SKM-1 treated with dmso at 0.1 percent for 144 hours (cell line): Measurements from ENCODE around the gene PTAR1.
"Not testable (repeated sequence)": the region's sequence is repeated elsewhere in the genome, so short reads cannot be mapped to it uniquely, and the experiment has no call there.

Experiments used
- DNase-seq: peaks from one replicate; lab custom pipeline; 2025; ENCODE audit not compliant: unreplicated experiment; lab: John Stamatoyannopoulos, UW

The PTAR1 gene, protein sequence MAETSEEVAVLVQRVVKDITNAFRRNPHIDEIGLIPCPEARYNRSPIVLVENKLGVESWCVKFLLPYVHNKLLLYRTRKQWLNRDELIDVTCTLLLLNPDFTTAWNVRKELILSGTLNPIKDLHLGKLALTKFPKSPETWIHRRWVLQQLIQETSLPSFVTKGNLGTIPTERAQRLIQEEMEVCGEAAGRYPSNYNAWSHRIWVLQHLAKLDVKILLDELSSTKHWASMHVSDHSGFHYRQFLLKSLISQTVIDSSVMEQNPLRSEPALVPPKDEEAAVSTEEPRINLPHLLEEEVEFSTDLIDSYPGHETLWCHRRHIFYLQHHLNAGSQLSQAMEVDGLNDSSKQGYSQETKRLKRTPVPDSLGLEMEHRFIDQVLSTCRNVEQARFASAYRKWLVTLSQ

DNA sequence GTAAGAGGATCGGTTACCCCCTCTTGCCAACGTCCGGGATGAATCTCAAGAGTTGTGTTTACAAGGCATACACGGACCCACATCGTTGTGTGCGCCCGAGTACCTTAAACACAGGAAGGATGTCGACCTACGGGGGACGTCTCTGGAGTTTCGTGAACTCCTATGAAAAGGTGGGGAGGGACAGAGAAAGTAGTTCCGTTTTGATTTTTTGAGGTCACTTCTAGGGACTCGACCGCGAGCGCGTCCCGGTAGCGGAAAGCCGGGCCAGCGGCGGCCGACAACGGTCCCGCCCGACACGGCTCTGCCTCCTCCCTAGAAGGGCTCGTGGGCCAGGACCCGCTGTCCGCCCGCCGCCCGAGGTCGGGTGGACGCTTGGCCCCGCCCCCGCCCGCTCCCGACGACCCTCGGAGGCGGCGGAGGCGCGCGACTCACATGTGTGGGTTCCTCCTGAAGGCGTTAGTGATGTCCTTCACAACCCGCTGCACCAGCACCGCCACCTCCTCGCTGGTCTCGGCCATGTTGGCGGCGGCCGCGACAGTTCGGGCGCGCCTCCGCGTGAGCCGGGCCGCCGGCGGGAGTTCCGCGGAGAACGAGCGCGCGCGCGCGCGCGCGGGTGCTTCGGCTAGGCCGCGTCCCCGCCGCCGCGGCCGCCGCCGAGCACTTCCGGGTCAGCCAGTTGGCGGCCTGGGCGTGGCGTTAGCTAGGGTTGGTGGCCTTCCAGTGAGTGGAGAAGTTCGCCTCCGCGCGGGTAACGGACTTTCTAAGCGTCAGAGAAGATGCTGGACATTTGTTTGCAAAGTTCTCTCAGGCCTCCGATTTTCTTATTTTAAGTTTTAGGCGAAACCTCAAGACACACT lies at the start of gene PTAR1:
PTAR1 (minus strand) TSS at position 591 of the 857 bp plus-strand sequence; CDS start at position 518, 73 bp downstream.
- DNase-seq = peak; percentile 52

DNA sequence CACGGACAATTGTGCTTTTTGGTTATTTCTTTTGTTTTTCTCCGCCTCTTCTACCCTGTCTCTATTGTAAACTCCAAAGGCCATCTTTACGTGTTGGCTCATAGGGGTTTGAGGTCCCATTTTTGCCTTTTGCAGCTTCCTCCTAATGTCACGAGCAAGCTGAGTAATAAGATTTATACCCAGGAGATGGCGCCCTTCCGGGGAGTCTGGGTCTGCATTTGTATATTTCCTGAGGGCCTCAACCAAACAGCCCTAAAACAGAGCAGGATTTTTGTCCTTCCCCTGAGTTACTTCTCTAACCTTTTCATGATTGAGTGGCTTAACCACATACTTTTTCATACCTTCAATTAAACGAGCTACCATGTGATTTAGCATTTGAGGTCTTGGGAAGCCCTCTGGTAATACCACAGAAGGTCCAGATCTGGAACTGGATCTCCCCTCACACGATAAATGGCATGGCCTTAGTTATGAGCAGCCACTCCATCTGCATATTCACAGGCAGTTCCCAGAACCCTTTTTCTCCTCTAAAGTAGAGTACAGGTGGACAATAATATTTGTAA lies 49.6 kb upstream of the PTAR1 start:
- no peak for DNase-seq

DNA sequence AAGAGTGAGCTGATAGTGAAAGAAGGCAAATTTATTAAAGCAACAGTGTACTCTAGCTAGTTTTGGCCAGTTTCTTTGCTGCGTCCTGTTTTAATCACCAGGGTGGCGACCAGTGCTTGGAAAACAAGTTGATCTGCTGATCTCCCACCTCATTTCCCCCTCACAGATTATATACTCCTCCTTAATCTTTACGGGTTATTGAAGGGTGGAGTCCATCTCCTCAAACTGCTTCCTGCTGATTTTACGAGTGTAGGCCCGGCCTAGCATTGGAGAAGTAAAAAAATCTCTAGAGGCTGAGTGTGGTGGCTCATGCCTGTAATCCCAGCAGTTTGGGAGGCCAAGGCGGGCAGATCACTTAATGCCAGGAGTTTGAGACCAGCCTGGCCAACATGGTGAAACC lies 46.8 kb upstream of the PTAR1 start:
- no peak for DNase-seq

DNA sequence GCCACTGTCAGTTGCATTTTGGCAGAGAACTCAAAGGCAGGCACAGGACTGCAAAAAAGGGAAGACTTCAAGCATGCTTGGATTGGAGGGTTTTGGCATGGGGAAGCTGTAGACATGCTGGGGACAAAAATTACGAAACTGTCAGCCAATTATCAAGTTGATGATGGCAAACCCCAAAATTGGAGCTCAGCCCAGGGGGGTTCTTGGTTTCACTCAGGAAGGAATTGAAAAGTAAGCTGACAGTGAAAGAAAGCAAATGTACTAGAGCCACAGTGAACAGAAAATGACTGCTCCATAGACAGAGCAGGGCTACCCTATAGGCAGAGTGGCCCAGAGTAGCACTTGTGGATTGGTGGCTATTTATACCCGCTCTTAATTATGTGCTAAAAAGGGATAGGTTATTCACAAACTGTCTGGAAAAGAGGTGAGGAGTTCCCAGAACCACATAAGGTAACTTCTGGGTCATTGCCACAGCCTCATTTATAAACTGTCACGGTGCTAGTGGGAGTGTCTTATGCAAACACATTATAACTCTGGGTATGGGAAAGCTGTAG lies 46.2 kb upstream of the PTAR1 start:
- peak; percentile 16 for DNase-seq

DNA sequence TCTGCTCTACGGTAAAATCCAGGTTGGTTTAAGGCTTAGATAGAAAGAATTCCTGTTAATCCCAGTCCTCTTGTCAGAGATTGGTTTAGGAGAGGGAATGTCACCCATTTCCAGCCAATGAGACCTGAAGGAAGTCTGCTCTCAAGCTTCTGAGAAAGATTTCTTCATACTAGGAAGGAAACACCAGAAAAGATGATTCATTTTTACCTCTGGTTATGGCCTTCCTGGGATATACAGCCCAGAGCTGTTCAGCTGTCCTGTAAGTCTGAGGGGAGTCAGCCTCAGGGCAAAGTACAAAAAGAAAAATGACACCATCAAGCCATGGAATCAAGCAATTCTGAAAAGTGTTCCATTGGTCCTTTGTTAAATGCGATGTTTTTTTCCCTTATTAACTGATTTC lies 42.2 kb upstream of the PTAR1 start:
- DNase-seq = no peak

DNA sequence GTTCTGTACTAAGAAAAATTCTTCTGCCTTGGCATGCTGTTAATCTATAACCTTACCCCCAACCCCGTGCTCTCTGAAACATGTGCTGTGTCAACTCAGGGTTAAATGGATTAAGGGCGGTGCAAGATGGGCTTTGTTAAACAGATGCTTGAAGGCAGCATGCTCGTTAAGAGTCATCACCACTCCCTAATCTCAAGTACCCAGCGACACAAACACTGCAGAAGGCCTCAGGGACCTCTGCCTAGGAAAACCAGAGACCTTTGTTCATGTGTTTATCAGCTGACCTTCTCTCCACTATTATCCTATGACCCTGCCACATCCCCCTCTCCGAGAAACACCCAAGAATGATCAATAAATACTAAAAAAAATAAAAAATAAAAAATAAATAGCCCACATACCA lies 40.2 kb upstream of the PTAR1 start:
- DNase-seq = not testable (repeated sequence)

DNA sequence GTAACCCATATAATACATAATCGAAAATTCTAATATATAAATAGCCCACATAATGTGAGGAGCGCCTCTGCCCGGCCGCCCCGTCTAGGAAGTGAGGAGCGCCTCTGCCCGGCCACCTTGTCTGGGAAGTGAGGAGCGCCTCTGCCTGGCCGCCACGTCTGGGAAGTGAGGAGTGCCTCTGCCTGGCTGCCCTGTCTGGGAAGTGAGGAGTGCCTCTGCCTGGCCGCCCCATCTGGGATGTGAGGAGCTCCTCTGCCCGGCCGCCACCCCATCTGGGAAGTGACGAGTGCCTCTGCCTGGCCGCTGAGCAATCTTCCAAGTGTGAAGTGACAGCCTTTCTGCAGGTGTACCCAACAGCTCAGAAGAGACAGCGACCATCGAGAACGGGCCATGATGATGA lies 39.7 kb upstream of the PTAR1 start:
- DNase-seq = not testable (repeated sequence)

DNA sequence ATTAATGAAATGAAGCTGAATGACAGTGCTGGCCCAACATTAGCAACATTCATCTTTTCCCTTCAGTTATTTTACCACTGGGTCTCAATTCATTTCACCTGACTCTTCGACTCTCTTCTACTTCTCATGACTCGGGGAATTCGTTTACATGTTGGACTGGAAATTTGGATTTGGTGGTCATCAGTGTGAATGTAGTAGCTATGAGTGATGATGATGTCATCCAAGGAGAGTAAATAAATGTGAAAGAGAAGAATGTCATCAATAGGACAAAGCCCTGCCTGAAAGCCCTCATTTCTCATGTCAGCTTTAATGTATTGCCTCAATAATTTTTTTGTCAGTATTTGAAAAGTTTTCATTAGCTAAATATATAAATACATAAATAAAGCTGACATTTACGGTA lies 38.9 kb upstream of the PTAR1 start:
- DNase-seq = no peak

DNA sequence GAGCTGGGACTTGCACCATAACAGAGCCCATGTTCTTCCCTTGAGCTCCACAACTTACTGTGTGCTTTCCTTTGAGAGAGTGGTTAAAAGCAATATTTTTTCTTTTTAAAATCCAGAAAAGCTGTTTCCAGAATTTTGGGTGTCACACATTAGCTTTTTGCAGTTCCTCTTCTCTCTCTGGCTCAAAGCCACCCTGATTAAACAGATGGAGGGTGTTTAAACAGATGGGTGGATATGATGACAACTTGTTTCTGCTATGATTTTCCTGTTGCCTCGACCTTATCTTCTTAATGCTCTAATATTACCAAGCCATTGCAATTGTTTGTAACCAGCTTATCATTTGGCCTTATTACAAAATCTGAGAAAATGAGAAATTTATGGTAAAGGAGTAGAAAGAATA lies 37.9 kb upstream of the PTAR1 start:
- no peak for DNase-seq

DNA sequence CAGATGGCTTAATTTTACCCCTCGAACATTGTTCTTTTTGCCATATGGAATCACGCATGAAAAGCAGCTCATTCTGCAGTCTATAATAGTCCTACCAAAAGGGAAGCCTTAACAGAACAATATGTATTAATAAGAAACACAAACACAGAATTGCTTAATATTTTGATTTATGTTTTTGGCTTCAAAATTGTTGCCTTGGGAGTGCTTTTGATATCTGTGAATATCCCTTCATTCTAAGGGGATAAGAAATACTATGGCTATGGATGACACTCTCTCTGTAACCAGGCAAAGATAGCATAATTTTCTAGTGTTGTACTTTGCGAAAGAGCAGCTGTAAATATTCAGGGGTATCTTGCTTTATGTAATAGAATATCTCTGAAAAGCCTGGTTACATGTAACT lies 34.5 kb upstream of the PTAR1 start:
- no peak for DNase-seq

DNA sequence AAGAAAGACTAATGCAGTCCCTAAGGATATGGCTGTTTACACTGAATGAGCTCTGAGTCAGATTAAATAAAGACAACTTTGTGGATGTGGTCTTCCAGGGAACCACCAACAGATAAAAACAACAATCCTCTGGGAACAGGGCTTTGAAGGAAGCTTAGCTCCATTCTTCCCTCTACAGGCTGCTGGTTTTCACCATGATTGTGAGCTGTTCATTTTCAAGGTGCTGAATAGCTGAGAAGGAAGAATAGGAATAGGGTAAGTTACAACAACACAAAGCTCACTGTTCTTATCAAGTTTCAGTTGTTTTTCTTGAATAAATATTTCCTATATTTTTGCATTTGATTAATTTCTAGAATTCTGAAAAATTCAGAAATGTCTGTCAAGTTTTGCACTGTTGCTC lies 25.9 kb upstream of the PTAR1 start:
- no peak for DNase-seq

DNA sequence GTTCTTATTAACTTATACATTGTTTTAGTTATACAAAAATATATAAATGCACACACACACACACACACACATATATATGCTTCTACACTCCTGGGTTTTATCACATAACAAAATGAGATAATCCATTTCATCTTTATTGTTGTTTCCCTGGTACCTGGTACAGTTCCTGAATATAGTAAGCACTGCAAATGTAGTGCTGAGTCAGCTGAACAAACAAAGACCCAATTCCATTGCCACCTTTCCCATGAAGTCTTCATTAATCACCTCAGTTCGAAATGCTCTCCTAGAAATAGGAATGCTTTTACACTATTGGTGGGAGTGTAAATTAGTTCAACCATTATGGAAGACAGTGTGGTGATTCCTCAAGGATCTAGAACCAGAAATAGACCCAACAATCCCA lies 13.4 kb upstream of the PTAR1 start:
- DNase-seq = no peak

DNA sequence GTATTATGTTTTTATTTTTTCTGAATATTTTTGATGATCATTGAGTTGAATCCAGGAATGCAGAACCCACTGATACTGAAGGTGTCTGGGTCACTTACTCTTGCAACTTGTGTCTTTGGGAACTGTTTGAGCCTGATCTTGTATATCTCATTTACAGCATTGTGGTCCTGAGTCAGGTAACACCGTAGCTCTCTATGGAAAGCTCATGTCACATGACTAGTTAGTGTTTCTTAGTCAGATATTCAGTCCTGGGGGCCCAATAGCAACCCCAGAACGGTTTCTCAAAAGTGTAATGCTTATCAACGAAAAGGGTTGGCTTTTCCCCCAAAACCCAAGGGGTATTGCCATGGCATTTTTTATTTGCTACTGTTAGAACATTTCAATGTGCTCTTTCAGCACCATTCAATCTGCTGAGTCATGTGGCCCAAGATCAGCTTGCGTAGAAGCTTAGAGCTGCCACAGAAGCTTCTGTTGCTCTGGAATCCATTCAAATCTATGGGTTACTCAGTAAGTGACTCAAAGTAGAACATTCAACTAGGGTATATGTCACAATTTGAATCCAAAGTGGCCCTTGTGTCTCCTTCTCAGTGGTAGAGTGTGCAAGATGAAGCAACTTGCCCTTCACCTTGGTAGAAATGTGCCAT lies 12.1 kb upstream of the PTAR1 start:
- DNase-seq = no peak

DNA sequence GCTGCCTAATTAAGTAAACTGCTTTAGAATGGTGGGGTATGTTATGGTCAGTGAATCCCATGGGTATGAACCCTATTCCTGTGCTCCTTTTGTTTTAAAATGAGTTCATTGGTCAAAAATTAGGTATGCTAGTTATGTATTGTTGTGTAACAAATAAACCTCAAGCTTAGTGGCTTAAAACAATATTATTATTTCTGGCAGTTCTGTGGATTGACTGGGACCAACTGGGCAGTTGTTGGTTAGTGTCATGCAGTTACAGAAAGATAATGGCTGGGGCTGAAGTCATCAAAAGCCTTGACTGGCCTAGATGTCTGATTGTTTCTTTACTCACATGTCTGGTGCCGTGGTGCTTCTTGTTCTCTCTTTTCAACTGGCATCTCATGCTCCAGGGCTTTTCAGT lies 8.9 kb upstream of the PTAR1 start:
- DNase-seq = no peak

DNA sequence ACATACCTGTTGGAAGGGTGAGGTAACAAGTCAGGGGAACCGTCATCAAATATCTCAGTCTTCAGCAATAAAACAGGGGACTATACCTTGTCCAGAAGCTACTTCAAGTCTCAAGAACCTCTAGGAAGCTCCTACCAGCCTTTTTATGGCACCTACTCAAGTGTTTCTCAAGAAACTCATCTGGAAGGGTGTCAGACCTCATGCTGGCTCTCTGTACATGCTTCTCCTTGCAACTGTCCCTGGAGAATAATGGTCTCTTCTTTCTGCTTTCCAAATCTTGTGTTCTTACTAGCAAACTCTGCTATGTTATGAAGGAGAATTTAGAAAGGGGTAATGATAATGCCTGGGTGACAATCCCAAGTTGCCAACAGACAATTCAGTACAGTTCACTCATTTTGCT lies 8.3 kb upstream of the PTAR1 start:
- no peak for DNase-seq

DNA sequence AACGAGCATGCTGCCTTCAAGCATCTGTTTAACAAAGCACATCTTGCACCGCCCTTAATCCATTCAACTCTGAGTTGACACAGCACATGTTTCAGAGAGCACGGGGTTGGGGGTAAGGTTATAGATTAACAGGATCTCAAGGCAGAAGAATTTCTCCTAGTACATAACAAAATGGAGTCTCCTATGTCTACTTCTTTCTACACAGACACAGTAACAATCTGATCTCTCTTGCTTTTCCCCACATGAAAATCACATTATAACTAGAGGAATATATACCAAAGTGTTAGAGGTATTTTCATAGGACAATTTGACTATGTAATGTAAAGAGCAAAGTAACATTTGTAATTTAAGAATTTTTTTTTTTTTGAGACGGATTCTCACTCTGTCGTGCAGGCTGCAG lies 4.1 kb upstream of the PTAR1 start:
- DNase-seq = not testable (repeated sequence)

DNA sequence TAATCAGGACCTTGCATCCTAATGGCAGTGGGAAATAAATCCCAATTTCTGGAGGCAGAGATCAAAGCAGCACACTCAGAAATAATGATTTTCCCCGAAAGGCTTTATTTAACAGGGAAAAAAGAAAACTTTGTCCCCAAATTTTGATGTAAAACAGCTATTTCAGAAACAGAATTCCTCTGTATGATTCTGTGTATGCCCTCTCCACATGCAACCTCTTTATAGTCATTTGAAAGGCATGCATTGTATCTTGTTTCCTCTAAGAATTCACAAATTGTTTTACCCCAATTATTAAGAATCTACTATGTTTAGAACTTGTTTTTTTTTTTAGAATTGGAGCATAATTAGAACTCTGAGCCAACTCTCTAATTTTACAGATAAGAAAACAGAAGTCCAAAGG lies 2.7 kb upstream of the PTAR1 start:
- DNase-seq = no peak

DNA sequence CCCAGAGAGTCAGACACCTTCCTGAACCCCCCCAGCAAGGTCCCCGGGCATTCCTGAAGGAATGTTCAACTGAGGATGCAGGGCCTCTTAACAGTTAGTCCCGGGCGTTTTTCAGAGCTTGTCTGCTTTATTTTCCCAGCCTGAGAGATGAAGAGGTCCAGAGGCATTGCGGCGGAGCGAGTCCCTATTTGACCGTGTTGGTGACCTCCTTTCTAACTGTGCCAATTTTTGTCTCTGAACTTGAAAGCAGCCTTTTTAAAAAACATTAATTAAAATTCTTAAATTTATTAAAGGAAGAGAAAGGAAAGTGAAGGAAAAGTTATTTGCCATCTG lies 433 bp upstream of the PTAR1 start:
- DNase-seq = no peak

DNA sequence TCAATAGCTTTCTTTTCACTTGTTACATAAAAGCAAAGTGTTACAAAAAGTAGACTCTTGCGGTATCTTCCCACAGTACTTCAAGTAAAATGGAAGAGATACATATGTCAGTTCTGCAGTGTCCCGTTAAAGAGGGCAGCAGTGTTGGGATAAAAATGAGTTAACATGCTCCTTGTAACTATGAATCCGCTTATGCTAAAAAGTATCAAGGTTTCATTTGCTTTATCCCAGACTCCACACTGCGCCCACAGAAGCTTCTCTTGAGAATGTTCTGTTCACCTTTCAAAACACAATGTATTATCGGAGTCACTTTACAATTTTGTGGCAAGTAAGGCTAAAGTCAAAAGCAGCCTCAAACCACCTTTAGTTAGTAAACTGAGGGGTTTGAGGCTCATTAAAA lies 790 bp downstream of the PTAR1 start:
- no peak for DNase-seq

DNA sequence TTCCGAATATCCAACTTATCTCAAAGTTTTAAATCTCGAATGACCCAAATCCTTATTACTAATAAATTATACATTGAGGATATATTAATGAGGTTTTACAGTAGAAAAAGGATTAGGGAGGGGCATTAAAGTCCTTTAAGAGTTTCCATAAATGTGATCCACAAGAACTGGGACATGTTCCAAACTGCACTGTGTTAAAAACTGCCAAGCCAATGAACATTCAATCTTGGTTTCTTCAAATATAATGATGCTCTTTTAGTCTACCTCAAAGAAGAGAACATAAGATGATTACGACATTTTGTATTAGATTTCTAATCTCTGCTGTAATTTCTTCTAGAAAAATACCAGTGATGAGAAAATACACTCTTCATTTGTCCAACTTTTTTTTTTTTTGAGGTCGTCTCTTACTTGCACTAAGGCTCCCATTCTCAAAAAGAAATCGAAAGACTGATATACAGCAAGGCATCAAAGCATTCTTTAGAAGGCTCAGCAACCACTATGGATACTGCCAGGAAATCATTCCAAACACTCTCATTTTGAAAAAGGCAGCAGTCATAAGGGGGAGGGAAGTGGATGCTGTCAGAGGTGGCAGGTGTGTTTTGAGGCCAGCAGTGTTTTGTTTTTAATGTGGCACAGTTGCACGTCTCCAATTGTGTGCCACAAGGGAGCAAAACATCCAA lies 1.7 kb downstream of the PTAR1 start:
- no peak for DNase-seq

DNA sequence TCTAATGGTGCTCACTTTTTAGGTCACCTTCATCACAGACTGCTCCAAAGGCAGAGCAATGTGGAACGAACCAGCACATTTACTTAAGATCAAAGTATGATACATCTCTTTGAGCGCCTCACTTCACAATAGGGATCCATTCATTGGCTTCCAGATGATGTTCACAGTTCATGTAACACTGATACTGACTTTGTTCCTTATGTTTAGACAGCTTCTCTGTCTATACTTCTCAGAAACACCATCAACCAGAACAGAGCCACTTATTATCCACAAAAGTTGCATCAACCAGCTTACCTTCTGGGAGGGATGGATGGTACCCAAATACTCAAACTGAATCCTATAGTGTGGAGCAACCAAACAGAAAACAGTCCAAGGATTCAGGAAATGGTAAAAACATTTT lies 4.6 kb downstream of the PTAR1 start:
- no peak for DNase-seq
